HepG2 (cell line): ENCODE measurements around the gene FBXL13. TPM values are rescaled to one million over a fixed set of nuclear protein-coding genes. Genes with fewer than 3 reads are reported as not detected.
A peak's percentile ranks its signal among the peaks of the same experiment; 100 is the strongest.

Experiments
- CCAR2 ChIP-seq: fragments of 200-400 bp; formaldehyde crosslinking; optimal IDR thresholded peaks from 2 replicates; pipeline ENCODE3; 2018; ENCODE audit warnings: low read depth, mild to moderate bottlenecking, low read length, moderate library complexity
- CHCHD3 ChIP-seq: sonication (generic); formaldehyde crosslinking; IDR thresholded peaks from 2 replicates; pipeline ENCODE4 v1.8.0; 2022; ENCODE audit warnings: mild to moderate bottlenecking, missing genetic modification reagents, moderate library complexity
- CSRNP1 ChIP-seq: sonication (generic); formaldehyde crosslinking; IDR thresholded peaks from 2 replicates; pipeline ENCODE4 v1.8.1; 2023; ENCODE audit warnings: mild to moderate bottlenecking, missing genetic modification reagents
- DDIT3 ChIP-seq: sonication (generic); formaldehyde crosslinking; IDR thresholded peaks from 2 replicates; pipeline ENCODE4 v1.4.0; 2020; ENCODE audit warnings: mild to moderate bottlenecking, missing genetic modification reagents
- FOXC1 ChIP-seq: sonication (generic); formaldehyde crosslinking; IDR thresholded peaks from 2 replicates; pipeline ENCODE4 v1.8.0; 2022; ENCODE audit warnings: mild to moderate bottlenecking, missing genetic modification reagents, borderline replicate concordance
- GFI1 ChIP-seq: sonication (generic); formaldehyde crosslinking; IDR thresholded peaks from 2 replicates; pipeline ENCODE4 v1.5.0; 2020; ENCODE audit warnings: missing genetic modification reagents, mild to moderate bottlenecking, borderline replicate concordance
- HMG20B ChIP-seq: conservative IDR thresholded peaks from 2 replicates; pipeline ENCODE4 v1.6.1; 2016; ENCODE audit warnings: missing genetic modification reagents, missing compliant biosample characterization
- HNF4A ChIP-seq: sonication (generic); formaldehyde crosslinking; IDR thresholded peaks from 2 replicates; pipeline ENCODE4 v1.4.0; 2020; ENCODE audit warnings: missing genetic modification reagents
- KDM6A ChIP-seq: IDR thresholded peaks from 2 replicates; pipeline ENCODE4 v1.6.1; 2016; ENCODE audit warnings: low read depth
- NCOA1 ChIP-seq: sonication (generic); formaldehyde crosslinking; IDR thresholded peaks from 2 replicates; pipeline ENCODE4 v1.9.0; 2021; ENCODE audit warnings: missing genetic modification reagents
- NCOR1 ChIP-seq: fragments of 200-600 bp; sonication (generic); IDR thresholded peaks from 2 replicates; pipeline ENCODE4 v1.7.0; 2017; ENCODE audit warnings: antibody characterized with exemption, low read length, borderline replicate concordance
- NR2F1 ChIP-seq, 2 experiments: fragments of 450-650 bp in 1 of 2; formaldehyde crosslinking in 1 of 2; IDR thresholded peaks; 2 replicates each; pipeline versions ENCODE4 v1.5.0 to v1.6.1; 2016 to 2020; ENCODE audit warnings: mild to moderate bottlenecking in 1 of 2, missing compliant biosample characterization in 1 of 2, missing genetic modification reagents in 1 of 2, moderate library complexity in 1 of 2
- PHF8 ChIP-seq: sonication (generic); formaldehyde crosslinking; IDR thresholded peaks from 2 replicates; pipeline ENCODE4 v1.5.0; 2020; ENCODE audit warnings: missing genetic modification reagents
- SMAD9 ChIP-seq: sonication (generic); formaldehyde crosslinking; IDR thresholded peaks from 2 replicates; pipeline ENCODE4 v1.5.1; 2020; ENCODE audit warnings: mild to moderate bottlenecking, missing genetic modification reagents
- TFAP4 ChIP-seq: sonication (generic); IDR thresholded peaks from 2 replicates; pipeline ENCODE4 v1.6.1; 2016; ENCODE audit warnings: low read depth, borderline replicate concordance
- ZNF431 ChIP-seq: sonication (generic); formaldehyde crosslinking; IDR thresholded peaks from 2 replicates; pipeline ENCODE4 v1.9.0; 2022; ENCODE audit warnings: missing genetic modification reagents, low read depth, mild to moderate bottlenecking, borderline replicate concordance
- ZNF800 ChIP-seq: sonication (generic); formaldehyde crosslinking; IDR thresholded peaks from 2 replicates; pipeline ENCODE4 v1.4.0; 2020; ENCODE audit warnings: missing genetic modification reagents
- polyA plus RNA-seq, 8 experiments: library from polyadenylated mRNA; depleted of rRNA in 3 of 8; stranded (reverse) in 7 of 8; unstranded in 1 of 8; fragments of >200 nt; fragmentation: Illumina TruSeq in 4 of 8; extraction: Trizol in 4 of 8; gene quantifications; 2 replicates each; pipeline versions ENCODE4 v1.2.1 to v1.2.3, GENCODE V29; 2011 to 2016; ENCODE audit warnings: low read depth in 4 of 8, missing spikeins in 1 of 8, mixed read lengths in 1 of 8; ENCODE audit not compliant: insufficient read depth in 1 of 8
- total RNA-seq, 5 experiments: library from RNA; depleted of rRNA; stranded (reverse); fragments of >200 nt; fragmentation: Illumina TruSeq; extraction: Trizol; gene quantifications; 2 replicates each; pipeline ENCODE4 v1.2.3, GENCODE V29; 2016; ENCODE audit warnings: low read depth in 1 of 5
- TF ChIP-seq, protein P1 (sequence below): sonication (generic); formaldehyde crosslinking; IDR thresholded peaks from 2 replicates; pipeline ENCODE4 v1.9.0; 2022; ENCODE audit warnings: low read depth, missing genetic modification reagents
- TF ChIP-seq, protein P2 (sequence below): sonication (generic); formaldehyde crosslinking; IDR thresholded peaks from 2 replicates; pipeline ENCODE4 v1.5.0; 2020; ENCODE audit warnings: missing genetic modification reagents

Gene FBXL13
- total and polyA plus RNA-seq, 2 of the 13 experiments (the other 11 are each of a cell fraction or from before 2014, with no cell fraction given): 0.24 to 0.77 TPM

- TF ChIP-seq ZNF800: peak; percentile 44
- peak; percentile 90 for TF ChIP-seq CSRNP1 (CRISPR knock-in tag)
- TF ChIP-seq, protein P1, sequence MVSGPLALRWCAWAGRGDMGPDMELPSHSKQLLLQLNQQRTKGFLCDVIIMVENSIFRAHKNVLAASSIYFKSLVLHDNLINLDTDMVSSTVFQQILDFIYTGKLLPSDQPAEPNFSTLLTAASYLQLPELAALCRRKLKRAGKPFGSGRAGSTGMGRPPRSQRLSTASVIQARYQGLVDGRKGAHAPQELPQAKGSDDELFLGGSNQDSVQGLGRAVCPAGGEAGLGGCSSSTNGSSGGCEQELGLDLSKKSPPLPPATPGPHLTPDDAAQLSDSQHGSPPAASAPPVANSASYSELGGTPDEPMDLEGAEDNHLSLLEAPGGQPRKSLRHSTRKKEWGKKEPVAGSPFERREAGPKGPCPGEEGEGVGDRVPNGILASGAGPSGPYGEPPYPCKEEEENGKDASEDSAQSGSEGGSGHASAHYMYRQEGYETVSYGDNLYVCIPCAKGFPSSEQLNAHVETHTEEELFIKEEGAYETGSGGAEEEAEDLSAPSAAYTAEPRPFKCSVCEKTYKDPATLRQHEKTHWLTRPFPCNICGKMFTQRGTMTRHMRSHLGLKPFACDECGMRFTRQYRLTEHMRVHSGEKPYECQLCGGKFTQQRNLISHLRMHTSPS (CRISPR knock-in tag): no peak; the same call in 1 of the 2 replicates
- peak; percentile 52; the same call in 1 of the 2 replicates for TF ChIP-seq ZNF431 (CRISPR knock-in tag)
- TF ChIP-seq, protein P2, sequence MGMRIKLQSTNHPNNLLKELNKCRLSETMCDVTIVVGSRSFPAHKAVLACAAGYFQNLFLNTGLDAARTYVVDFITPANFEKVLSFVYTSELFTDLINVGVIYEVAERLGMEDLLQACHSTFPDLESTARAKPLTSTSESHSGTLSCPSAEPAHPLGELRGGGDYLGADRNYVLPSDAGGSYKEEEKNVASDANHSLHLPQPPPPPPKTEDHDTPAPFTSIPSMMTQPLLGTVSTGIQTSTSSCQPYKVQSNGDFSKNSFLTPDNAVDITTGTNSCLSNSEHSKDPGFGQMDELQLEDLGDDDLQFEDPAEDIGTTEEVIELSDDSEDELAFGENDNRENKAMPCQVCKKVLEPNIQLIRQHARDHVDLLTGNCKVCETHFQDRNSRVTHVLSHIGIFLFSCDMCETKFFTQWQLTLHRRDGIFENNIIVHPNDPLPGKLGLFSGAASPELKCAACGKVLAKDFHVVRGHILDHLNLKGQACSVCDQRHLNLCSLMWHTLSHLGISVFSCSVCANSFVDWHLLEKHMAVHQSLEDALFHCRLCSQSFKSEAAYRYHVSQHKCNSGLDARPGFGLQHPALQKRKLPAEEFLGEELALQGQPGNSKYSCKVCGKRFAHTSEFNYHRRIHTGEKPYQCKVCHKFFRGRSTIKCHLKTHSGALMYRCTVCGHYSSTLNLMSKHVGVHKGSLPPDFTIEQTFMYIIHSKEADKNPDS (CRISPR knock-in tag): peak; percentile 85; the same call in 1 of the 2 replicates
- 0 out of 2 replicates have a peak, but pooled peaks have one; percentile 27 for TF ChIP-seq NCOA1 (CRISPR knock-in tag)
- TF ChIP-seq CCAR2: no peak
- no peak for TF ChIP-seq HNF4A (CRISPR knock-in tag)
- TF ChIP-seq DDIT3: no peak
- TF ChIP-seq TFAP4: no peak
- 0 out of 2 replicates have a peak, but pooled peaks have one; percentile 14 for TF ChIP-seq KDM6A (CRISPR knock-in tag)
- peak; percentile 59; the same call in 1 of the 2 replicates for TF ChIP-seq PHF8 (CRISPR knock-in tag)
- TF ChIP-seq NCOR1: no peak
- TF ChIP-seq GFI1 (CRISPR knock-in tag): 0 out of 2 replicates have a peak, but pooled peaks have one; percentile 45
- TF ChIP-seq NR2F1 (CRISPR knock-in tag; IDR thresholded peaks at IDR 0.05): 0 out of 4 replicates have a peak, but pooled peaks of 1 of the 2 experiments have one; percentile 4
- TF ChIP-seq SMAD9 (CRISPR knock-in tag): no peak
- no peak for TF ChIP-seq HMG20B (CRISPR knock-in tag)
- peak; percentile 69 for TF ChIP-seq FOXC1 (CRISPR knock-in tag)
- TF ChIP-seq CHCHD3 (CRISPR knock-in tag): no peak
Observed at GRCh38 chr7:103074519-103075336, at the start of gene FBXL13, which contains the start of gene ARMC10 (continued).
